Pons (tissue), 1 donor: ENCODE data around the gene METTL1.
"Not testable (repeated sequence)": the region's sequence is repeated elsewhere in the genome, so short reads cannot be mapped to it uniquely, and the experiment has no call there.

Experiments
- DNase-seq: peaks from one replicate; pipeline ENCODE4 v3.0.0-alpha.2; 2016; ENCODE audit warnings: low spot score

Gene METTL1

DNA sequence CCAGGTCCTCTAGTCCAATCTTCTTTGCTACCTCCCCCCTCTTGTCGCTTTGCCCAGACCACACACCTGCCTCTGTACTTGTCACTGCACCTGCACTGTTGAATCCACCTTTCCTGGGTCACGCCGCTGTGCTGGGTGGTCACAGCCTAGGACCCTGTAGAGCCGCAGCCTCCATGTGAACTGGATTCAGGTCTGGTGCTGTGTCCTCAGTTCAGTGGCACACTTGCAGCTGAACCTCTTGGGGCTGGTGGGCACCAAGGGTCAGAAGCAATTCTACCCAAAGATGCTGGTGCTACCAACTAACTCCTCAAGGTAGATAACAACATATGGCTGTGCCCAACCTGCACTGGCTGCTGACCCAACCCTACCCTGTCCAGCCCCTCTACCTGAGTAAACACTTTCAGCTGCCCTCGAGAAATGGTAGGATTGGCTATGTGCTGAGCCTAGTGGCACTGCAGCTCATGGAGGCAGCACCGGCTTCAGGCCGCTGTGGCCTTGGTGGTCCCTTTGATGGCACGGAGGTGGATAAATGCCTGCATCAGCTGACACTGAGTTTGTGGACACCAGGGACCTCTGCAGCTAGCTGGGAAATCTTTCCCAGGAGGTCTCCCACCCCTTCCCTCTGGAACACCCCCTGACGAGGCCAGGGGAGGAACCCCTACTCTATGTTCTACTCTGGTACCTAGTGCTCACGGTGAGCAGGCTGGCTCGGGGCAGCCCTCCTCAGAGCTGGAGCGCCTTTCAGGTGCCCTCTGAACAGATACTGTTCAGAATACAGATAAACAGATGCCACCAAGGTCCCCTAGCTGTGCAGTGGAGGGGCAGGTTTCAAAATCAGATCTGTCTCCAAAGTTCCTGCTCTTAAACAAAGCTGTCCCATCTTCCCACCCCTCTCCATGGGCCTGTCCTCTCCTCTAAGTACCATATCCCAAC is 47.6 kb downstream of the METTL1 start:
- DNase-seq = no peak

DNA sequence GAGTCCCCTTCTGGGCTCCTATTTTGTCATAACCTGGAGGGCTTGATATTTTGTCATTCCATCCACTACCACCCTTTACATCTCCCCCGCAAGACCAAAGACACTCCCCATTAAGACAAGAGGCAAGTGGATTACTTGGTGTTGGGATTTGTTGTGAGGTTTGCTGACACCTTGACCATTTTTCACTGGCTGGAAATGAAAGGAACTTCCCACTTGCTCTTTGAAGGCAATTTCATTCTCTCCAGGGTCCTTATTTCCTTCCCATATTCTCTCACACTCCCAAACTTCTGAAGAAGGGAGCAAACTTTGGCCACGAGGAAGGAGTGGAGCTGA is 48.3 kb downstream of the METTL1 start:
- no peak for DNase-seq

DNA sequence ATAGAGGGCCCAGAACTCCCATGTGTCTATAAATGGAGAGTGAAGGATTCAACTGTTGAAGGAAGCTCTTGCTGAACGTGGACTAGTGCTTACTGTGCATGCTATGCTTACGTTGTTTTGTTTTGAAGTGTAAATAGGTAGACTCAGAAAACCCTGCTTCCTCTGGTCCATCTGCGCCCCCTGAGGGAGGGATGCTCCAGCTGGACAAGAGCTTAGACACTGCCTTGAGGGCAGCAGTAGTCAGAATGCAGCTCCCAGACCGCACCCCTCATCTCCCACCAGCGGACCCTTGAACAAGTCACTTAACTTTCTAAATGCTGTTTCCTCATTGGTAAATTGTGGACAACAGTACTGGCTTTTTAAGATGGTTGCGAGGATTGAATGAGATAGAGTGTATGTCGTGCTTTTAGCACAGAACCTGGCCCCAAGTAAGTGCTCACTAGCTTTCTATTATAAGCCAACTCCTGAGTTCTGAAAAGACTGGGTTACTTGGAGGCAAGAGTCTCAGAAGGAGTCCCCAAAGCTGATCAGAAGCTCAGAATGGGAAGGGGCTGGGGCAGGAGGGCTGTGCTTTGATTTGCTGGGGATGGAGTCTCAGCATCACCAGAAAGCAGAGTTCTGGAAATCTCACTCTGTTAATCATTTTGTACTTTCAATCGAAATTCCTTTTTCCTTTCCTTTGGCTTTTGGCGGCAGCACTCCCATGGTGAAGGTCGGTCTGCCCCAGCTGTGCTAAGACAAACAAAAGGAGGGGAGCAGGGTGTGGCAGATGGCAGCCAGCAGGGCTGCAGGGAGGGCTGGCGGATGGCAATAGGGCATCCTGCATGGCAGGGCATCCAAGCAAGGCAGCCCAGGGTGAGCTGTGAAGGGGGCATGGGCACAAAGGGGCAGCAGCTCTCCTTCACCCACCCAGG is 48.9 kb downstream of the METTL1 start:
- DNase-seq = no peak

DNA sequence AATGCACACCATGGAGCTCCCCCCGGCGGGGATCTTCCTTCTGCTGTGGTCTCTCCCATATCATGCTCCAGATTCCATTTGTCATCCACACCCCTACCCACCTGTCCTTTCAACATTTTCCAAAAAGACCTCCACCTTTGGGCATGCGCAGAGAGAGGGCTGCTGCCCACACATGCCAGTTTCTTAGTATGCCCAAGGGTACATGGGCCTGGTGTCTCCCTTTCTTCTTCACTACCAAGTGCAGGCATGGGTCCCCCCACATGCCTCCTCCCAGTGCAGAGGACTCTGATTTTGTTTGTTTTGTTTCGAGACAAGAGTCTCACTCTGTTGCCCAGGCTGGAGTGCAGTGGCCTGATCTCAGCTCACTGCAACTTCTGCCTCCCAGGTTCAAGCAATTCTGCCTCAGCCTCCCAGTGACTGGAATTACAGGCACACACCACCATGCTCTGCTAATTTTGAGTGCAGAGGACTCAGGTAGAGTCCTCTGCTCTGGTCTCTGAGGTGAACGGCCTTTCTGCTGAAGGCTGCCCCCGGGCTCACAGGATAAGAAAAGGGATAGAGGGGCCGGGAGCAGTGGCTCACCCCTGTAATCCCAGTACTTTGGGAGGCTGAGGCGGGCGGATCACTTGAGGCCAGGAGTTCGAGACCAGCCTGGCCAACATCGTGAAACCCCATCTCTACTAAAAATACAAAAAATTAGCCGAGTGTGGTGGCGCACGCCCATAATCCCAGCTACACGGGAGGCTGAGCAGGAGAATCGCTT is 49.9 kb downstream of the METTL1 start:
- DNase-seq = not testable (repeated sequence)

DNA sequence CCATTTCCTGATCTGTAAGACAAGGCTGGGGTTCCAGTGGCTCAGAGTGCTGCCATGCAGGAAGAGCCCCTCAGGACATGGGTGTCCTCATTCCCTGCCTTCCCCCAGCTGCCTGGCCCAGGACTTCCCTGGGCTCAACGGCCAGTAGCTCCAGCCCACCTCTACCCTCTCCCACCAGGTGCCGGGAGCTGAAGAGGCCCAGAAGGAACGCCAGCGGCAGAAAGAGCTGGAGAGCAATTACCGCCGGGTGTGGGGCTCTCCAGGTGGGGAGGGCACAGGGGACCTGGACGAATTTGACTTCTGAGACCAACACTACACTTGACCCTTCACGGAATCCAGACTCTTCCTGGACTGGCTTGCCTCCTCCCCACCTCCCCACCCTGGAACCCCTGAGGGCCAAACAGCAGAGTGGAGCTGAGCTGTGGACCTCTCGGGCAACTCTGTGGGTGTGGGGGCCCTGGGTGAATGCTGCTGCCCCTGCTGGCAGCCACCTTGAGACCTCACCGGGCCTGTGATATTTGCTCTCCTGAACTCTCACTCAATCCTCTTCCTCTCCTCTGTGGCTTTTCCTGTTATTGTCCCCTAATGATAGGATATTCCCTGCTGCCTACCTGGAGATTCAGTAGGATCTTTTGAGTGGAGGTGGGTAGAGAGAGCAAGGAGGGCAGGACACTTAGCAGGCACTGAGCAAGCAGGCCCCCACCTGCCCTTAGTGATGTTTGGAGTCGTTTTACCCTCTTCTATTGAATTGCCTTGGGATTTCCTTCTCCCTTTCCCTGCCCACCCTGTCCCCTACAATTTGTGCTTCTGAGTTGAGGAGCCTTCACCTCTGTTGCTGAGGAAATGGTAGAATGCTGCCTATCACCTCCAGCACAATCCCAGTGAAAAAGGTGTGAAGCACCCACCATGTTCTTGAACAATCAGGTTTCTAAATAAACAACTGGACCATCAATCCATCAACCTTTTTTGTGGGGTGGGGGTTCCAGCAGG is 51.0 kb downstream of the METTL1 start:
- DNase-seq = no peak

DNA sequence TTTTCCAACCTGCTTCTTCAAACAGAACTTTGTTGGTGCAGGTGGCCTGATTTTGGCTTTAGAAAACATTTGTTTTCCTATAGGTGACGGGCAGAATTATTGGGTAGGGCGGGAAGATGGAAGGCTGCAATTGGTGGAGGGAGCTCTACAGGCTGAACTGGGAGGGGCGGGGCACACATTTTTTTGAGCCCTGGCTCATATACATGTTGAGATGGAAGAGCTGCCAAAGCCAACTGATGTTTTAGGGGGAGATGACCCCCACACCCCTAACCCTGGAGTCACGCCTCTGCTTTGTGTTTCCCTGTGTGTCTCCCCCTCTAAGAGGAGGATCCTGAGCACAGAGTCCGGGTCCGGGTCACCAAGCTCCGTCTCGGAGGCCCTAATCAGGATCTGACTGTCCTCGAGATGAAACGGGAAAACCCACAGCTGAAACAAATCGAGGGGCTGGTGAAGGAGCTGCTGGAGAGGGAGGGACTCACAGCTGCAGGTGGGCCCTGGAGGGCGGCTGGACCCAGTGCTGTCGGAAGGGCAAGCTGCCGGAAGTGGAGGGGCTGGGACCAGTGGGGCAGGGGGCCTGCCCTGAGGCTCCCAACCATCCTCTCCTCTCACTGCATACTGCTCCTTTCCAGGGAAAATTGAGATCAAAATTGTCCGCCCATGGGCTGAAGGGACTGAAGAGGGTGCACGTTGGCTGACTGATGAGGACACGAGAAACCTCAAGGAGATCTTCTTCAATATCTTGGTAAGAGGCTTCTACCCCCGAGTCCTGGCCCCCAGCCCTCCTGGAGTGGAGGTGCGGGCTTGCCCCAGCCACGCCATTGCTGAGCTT is 51.9 kb downstream of the METTL1 start:
- no peak for DNase-seq

DNA sequence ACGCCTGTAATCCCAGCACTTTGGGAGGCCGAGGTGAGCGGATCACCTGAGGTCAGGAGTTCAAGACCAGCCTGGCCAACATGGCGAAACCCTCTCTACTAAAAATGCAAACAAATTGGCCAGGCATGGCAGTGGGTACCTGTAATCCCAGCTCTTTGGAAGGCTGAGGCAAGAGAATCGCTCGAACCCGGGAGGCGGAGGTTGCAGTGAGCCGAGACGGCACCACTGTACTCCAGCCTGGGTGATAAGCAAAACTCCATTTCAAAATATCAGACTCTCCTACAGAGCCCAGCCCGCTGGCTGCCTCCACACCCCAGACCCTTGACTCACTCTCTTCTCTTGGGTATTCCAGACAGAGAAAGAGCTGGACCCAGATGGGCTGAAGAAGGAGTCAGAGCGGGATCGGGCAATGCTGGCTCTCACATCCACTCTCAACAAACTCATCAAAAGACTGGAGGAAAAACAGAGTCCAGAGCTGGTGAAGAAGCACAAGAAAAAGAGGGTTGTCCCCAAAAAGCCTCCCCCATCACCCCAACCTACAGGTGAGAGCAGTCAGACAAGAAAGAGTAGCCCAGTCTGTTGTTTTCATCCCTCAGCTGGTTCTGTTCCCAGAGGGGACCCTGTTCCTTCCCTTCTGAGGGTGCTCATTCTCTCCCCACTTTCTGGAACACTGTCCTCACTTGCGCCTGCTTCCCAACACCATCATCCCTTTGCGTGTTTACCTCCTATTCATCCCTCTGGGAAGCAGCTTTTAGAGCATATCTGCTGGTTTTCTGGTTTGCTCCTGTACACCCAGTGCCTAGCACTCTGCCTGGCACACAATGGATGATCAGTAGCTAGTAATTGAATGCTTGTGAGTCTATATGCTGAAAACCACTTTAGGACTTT is 53.0 kb downstream of the METTL1 start:
- DNase-seq = no peak
